ENCODE data around the gene AGBL1.

The AGBL1 gene

GRCh38 chr15:86929461-86929860 lies 849.8 kb downstream of the AGBL1 start (continued):
- no peak for TF ChIP-seq ZNF132 (tag by site-specific recombination; IDR thresholded peaks at IDR 0.05; ENCODE audit: borderline replicate concordance)
- TF ChIP-seq ZNF670 (tag by site-specific recombination; IDR thresholded peaks at IDR 0.05; ENCODE audit: low read depth): no peak
- no peak for TF ChIP-seq ZNF302 (tag by site-specific recombination; IDR thresholded peaks at IDR 0.05; ENCODE audit: low read depth)

- no peaks in the 10 kb centered on the region for H3K4me1 ChIP-seq (ENCODE audit: control insufficient read depth, insufficient read depth, low read length)
- no peaks in the 10 kb centered on the region; the same call in 1 of the 2 replicates for H3K9me3 ChIP-seq (ENCODE audit: control insufficient read depth, insufficient read depth, low read depth, low read length)
- no peaks in the 10 kb centered on the region for H3K36me3 ChIP-seq (ENCODE audit: control insufficient read depth in 2 of 2, insufficient read depth in 1 of 2, low read length in 2 of 2)
- no peak overlapping the region for H3K4me3 ChIP-seq (ENCODE audit: low read depth, low read length)
- ChIA-PET POLR2A (no interaction called here), CTCF (interaction anchor here (0.5 to 1.0 kb wide), 2 partner anchors 189 to 889 kb away, joined by 3 read pairs; no protein-coding TSS in a partner anchor)
- no peak overlapping the region for H3K27ac ChIP-seq (ENCODE audit: extremely low read depth, low read depth, low read length)
- TF ChIP-seq ZNF792 (tag by site-specific recombination; IDR thresholded peaks at IDR 0.05) (no peak), ZNF132 (tag by site-specific recombination; IDR thresholded peaks at IDR 0.05; ENCODE audit: borderline replicate concordance) (no peak), MYNN (tag by site-specific recombination; IDR thresholded peaks at IDR 0.05; ENCODE audit: borderline replicate concordance) (no peak), SCRT2 (tag by site-specific recombination; IDR thresholded peaks at IDR 0.05) (no peak), HOXD13 (CRISPR knock-in tag; IDR thresholded peaks at IDR 0.05; ENCODE audit: borderline replicate concordance) (no peak), ZNF324 (tag by site-specific recombination; IDR thresholded peaks at IDR 0.05) (no peak), ZNF501 (tag by site-specific recombination; IDR thresholded peaks at IDR 0.05) (no peak), ZBTB21 (tag by site-specific recombination; IDR thresholded peaks at IDR 0.05) (no peak), ZNF785 (tag by site-specific recombination; IDR thresholded peaks at IDR 0.05) (no peak), ZNF146 (tag by site-specific recombination; IDR thresholded peaks at IDR 0.05) (no peak), ZNF610 (tag by site-specific recombination; IDR thresholded peaks at IDR 0.05; ENCODE audit: borderline replicate concordance) (no peak), ZNF175 (tag by site-specific recombination; IDR thresholded peaks at IDR 0.05) (no peak), ZNF302 (tag by site-specific recombination; IDR thresholded peaks at IDR 0.05; ENCODE audit: low read depth) (no peak), ZNF239 (tag by site-specific recombination; IDR thresholded peaks at IDR 0.05) (no peak), ZNF449 (tag by site-specific recombination; IDR thresholded peaks at IDR 0.05) (no peak)
- TF ChIP-seq, protein P1, sequence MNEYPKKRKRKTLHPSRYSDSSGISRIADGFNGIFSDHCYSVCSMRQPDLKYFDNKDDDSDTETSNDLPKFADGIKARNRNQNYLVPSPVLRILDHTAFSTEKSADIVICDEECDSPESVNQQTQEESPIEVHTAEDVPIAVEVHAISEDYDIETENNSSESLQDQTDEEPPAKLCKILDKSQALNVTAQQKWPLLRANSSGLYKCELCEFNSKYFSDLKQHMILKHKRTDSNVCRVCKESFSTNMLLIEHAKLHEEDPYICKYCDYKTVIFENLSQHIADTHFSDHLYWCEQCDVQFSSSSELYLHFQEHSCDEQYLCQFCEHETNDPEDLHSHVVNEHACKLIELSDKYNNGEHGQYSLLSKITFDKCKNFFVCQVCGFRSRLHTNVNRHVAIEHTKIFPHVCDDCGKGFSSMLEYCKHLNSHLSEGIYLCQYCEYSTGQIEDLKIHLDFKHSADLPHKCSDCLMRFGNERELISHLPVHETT (tag by site-specific recombination; IDR thresholded peaks at IDR 0.05): no peak
- TF ChIP-seq, protein P2, sequence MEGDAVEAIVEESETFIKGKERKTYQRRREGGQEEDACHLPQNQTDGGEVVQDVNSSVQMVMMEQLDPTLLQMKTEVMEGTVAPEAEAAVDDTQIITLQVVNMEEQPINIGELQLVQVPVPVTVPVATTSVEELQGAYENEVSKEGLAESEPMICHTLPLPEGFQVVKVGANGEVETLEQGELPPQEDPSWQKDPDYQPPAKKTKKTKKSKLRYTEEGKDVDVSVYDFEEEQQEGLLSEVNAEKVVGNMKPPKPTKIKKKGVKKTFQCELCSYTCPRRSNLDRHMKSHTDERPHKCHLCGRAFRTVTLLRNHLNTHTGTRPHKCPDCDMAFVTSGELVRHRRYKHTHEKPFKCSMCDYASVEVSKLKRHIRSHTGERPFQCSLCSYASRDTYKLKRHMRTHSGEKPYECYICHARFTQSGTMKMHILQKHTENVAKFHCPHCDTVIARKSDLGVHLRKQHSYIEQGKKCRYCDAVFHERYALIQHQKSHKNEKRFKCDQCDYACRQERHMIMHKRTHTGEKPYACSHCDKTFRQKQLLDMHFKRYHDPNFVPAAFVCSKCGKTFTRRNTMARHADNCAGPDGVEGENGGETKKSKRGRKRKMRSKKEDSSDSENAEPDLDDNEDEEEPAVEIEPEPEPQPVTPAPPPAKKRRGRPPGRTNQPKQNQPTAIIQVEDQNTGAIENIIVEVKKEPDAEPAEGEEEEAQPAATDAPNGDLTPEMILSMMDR (tag by site-specific recombination; IDR thresholded peaks at IDR 0.05): no peak
- TF ChIP-seq, protein P3, sequence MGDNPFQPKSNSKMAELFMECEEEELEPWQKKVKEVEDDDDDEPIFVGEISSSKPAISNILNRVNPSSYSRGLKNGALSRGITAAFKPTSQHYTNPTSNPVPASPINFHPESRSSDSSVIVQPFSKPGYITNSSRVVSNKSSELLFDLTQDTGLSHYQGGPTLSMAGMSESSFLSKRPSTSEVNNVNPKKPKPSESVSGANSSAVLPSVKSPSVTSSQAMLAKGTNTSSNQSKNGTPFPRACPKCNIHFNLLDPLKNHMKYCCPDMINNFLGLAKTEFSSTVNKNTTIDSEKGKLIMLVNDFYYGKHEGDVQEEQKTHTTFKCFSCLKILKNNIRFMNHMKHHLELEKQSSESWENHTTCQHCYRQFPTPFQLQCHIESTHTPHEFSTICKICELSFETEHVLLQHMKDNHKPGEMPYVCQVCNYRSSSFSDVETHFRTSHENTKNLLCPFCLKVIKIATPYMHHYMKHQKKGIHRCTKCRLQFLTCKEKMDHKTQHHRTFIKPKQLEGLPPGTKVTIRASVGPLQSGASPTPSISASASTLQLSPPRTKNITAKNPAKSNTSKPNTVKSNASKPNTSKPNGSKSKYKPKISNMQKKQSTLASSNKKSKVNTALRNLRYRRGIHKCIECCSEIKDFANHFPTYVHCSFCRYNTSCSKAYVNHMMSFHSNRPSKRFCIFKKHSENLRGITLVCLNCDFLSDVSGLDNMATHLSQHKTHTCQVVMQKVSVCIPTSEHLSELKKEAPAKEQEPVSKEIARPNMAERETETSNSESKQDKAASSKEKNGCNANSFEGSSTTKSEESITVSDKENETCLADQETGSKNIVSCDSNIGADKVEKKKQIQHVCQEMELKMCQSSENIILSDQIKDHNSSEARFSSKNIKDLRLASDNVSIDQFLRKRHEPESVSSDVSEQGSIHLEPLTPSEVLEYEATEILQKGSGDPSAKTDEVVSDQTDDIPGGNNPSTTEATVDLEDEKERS (tag by site-specific recombination; IDR thresholded peaks at IDR 0.05): no peak
- TF ChIP-seq, protein P4, sequence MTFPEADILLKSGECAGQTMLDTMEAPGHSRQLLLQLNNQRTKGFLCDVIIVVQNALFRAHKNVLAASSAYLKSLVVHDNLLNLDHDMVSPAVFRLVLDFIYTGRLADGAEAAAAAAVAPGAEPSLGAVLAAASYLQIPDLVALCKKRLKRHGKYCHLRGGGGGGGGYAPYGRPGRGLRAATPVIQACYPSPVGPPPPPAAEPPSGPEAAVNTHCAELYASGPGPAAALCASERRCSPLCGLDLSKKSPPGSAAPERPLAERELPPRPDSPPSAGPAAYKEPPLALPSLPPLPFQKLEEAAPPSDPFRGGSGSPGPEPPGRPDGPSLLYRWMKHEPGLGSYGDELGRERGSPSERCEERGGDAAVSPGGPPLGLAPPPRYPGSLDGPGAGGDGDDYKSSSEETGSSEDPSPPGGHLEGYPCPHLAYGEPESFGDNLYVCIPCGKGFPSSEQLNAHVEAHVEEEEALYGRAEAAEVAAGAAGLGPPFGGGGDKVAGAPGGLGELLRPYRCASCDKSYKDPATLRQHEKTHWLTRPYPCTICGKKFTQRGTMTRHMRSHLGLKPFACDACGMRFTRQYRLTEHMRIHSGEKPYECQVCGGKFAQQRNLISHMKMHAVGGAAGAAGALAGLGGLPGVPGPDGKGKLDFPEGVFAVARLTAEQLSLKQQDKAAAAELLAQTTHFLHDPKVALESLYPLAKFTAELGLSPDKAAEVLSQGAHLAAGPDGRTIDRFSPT (tag by site-specific recombination; IDR thresholded peaks at IDR 0.05): no peak
- TF ChIP-seq, protein P5, sequence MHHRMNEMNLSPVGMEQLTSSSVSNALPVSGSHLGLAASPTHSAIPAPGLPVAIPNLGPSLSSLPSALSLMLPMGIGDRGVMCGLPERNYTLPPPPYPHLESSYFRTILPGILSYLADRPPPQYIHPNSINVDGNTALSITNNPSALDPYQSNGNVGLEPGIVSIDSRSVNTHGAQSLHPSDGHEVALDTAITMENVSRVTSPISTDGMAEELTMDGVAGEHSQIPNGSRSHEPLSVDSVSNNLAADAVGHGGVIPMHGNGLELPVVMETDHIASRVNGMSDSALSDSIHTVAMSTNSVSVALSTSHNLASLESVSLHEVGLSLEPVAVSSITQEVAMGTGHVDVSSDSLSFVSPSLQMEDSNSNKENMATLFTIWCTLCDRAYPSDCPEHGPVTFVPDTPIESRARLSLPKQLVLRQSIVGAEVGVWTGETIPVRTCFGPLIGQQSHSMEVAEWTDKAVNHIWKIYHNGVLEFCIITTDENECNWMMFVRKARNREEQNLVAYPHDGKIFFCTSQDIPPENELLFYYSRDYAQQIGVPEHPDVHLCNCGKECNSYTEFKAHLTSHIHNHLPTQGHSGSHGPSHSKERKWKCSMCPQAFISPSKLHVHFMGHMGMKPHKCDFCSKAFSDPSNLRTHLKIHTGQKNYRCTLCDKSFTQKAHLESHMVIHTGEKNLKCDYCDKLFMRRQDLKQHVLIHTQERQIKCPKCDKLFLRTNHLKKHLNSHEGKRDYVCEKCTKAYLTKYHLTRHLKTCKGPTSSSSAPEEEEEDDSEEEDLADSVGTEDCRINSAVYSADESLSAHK (tag by site-specific recombination; IDR thresholded peaks at IDR 0.05): no peak
Measured at GRCh38 chr15:86932456-86932855, 852.8 kb downstream of the AGBL1 start.
